ENCODE data around the gene SYT1.

- no peak for TF ChIP-seq ZFP30 (CRISPR knock-in tag; IDR thresholded peaks at IDR 0.05)
- TF ChIP-seq ZNF8 (CRISPR knock-in tag; IDR thresholded peaks at IDR 0.05): no peak
- TF ChIP-seq TSHZ2 (CRISPR knock-in tag; IDR thresholded peaks at IDR 0.05): no peak
- no peak for TF ChIP-seq ESRRG (CRISPR knock-in tag; IDR thresholded peaks at IDR 0.05)
- TF ChIP-seq CREB5 (CRISPR knock-in tag; IDR thresholded peaks at IDR 0.05; ENCODE audit: low read depth): no peak
- TF ChIP-seq GLIS3 (CRISPR knock-in tag; IDR thresholded peaks at IDR 0.05): no peak
- TF ChIP-seq ISL1 (CRISPR knock-in tag; IDR thresholded peaks at IDR 0.05): no peak
- no peak for TF ChIP-seq PATZ1 (CRISPR knock-in tag; IDR thresholded peaks at IDR 0.05; ENCODE audit: borderline replicate concordance)
- TF ChIP-seq ZFP3 (CRISPR knock-in tag; IDR thresholded peaks at IDR 0.05): no peak
Observed at GRCh38 chr12:79016181-79016580, 151.6 kb downstream of the SYT1 start.

Measured in SK-N-SH treated with all-trans-retinoic acid at 6 μM for 48 hours (cell line).